K562 (cell line): ENCODE results near the gene PRMT7. TPM values are rescaled to one million over a fixed set of nuclear protein-coding genes. Genes with fewer than 3 reads are reported as not detected.
A peak's percentile ranks its signal among the peaks of the same experiment; 100 is the strongest.

ENCODE experiments used
- BCL6 ChIP-seq: fragments of 250-450 bp; sonication (Bioruptor Pico); IDR thresholded peaks from 2 replicates; pipeline ENCODE4 v1.4.0; 2020
- DACH1 ChIP-seq: fragments of 450-650 bp; IDR thresholded peaks from 2 replicates; pipeline ENCODE4 v1.6.1; 2018; ENCODE audit not compliant: partially characterized antibody
- FOS ChIP-seq: IDR thresholded peaks from 3 replicates; pipeline ENCODE4 v1.6.1; 2011; ENCODE audit not compliant: insufficient read length; ENCODE audit errors: extremely low read depth
- FOXK2 ChIP-seq, 2 experiments: fragments of 450-650 bp; IDR thresholded peaks in 1 of 2; conservative IDR thresholded peaks in 1 of 2; 2 replicates each; pipeline ENCODE4 v1.6.1; 2016; ENCODE audit warnings: low read depth in 2 of 2, mild to moderate bottlenecking in 1 of 2
- HNRNPUL1 ChIP-seq: fragments of 200-400 bp; formaldehyde crosslinking; IDR thresholded peaks from 2 replicates; pipeline ENCODE4 v1.6.1; 2017; ENCODE audit warnings: low read length
- IRF9 ChIP-seq: fragments of 450-650 bp; IDR thresholded peaks from 2 replicates; pipeline ENCODE4 v1.6.1; 2016; ENCODE audit warnings: missing biosample characterization, missing genetic modification characterization
- JUNB ChIP-seq: fragments of 450-650 bp; formaldehyde crosslinking; conservative IDR thresholded peaks from 2 replicates; pipeline ENCODE4 v1.4.0; 2020; ENCODE audit warnings: mild to moderate bottlenecking
- KDM1A ChIP-seq, 2 experiments: fragments of 450-650 bp; IDR thresholded peaks; 2 replicates each; pipeline ENCODE4 v1.6.1; 2016; ENCODE audit warnings: mild to moderate bottlenecking in 2 of 2
- MECOM ChIP-seq: fragments of 250-450 bp; sonication (Bioruptor Pico); IDR thresholded peaks from 2 replicates; pipeline ENCODE4 v1.8.0; 2022; ENCODE audit warnings: inconsistent platforms
- MEF2A ChIP-seq: IDR thresholded peaks from 2 replicates; pipeline ENCODE4 v1.6.1; 2011; ENCODE audit warnings: low read depth, mild to moderate bottlenecking, low read length, moderate library complexity; ENCODE audit not compliant: control insufficient read depth
- MLX ChIP-seq, 2 experiments: fragments of 450-650 bp in 1 of 2; sonication (generic) in 1 of 2; formaldehyde crosslinking; conservative IDR thresholded peaks; 2 replicates each; pipeline versions ENCODE4 v1.4.0 to v1.8.1; 2020 to 2022; ENCODE audit warnings: mild to moderate bottlenecking in 1 of 2, missing genetic modification reagents in 1 of 2
- NCOA4 ChIP-seq: fragments of 450-650 bp; IDR thresholded peaks from 2 replicates; pipeline ENCODE4 v1.6.1; 2018; ENCODE audit warnings: mild to moderate bottlenecking; ENCODE audit not compliant: partially characterized antibody
- PTRF ChIP-seq: fragments of 450-650 bp; IDR thresholded peaks from 2 replicates; pipeline ENCODE4 v1.6.1; 2016; ENCODE audit warnings: mild to moderate bottlenecking, missing genetic modification characterization, missing compliant biosample characterization
- RFX5 ChIP-seq: IDR thresholded peaks from 2 replicates; pipeline ENCODE4 v1.6.1; 2011; ENCODE audit warnings: low read depth, mild to moderate bottlenecking, improper control_type of control experiment, low read length
- SLC30A9 ChIP-seq: fragments of 250-450 bp; sonication (Bioruptor Pico); IDR thresholded peaks from 2 replicates; pipeline ENCODE4 v1.8.0; 2022; ENCODE audit warnings: mild to moderate bottlenecking, moderate library complexity
- SNRNP70 ChIP-seq: fragments of 200-400 bp; formaldehyde crosslinking; optimal IDR thresholded peaks from 2 replicates; pipeline ENCODE3; 2017; ENCODE audit warnings: low read depth, low read length
- U2AF1 ChIP-seq: fragments of 200-400 bp; formaldehyde crosslinking; optimal IDR thresholded peaks from 2 replicates; pipeline ENCODE3; 2017; ENCODE audit warnings: mild to moderate bottlenecking, low read depth, low read length, moderate library complexity
- ZFP91 ChIP-seq: sonication (generic); formaldehyde crosslinking; IDR thresholded peaks from 2 replicates; pipeline ENCODE4 v1.8.0; 2022; ENCODE audit warnings: mild to moderate bottlenecking, missing genetic modification reagents
- ZNF232 ChIP-seq: sonication (generic); formaldehyde crosslinking; IDR thresholded peaks from 2 replicates; pipeline ENCODE4 v1.8.0; 2022; ENCODE audit warnings: mild to moderate bottlenecking, missing genetic modification reagents
- ZNF57 ChIP-seq: fragments of 450-650 bp; formaldehyde crosslinking; IDR thresholded peaks from 2 replicates; pipeline ENCODE4 v1.4.0; 2020; ENCODE audit warnings: mild to moderate bottlenecking, moderate library complexity
- polyA plus RNA-seq, 8 experiments: library from polyadenylated mRNA; depleted of rRNA in 4 of 8; stranded (reverse) in 5 of 8; unstranded in 3 of 8; fragments of >200 nt; fragmentation: Nextera tagmentation in 2 of 8; fragmentation: Illumina TruSeq in 1 of 8; extraction: Ambion mirVana in 2 of 8; extraction: Trizol in 1 of 8; gene quantifications; 2 replicates each; pipeline versions ENCODE4 v1.2.1 to v1.2.3, GENCODE V29; 2011 to 2014; ENCODE audit warnings: inconsistent platforms in 1 of 8, missing spikeins in 1 of 8
- total RNA-seq, 7 experiments: library from RNA; depleted of rRNA in 6 of 7; stranded (reverse); fragments of >200 nt in 6 of 7; fragmentation: Illumina TruSeq in 2 of 7; extraction: Trizol in 2 of 7; gene quantifications; 2 replicates each; pipeline versions ENCODE4 v1.2.1 to v1.2.3, GENCODE V29; 2011 to 2021; ENCODE audit warnings: low replicate concordance in 1 of 7
- TF ChIP-seq, protein P1 (sequence below): IDR thresholded peaks from 3 replicates; pipeline ENCODE4 v1.6.1; 2011; ENCODE audit warnings: borderline replicate concordance, mild to moderate bottlenecking; ENCODE audit not compliant: insufficient read length, insufficient read depth

The PRMT7 gene
- total and polyA plus RNA-seq, 9 of the 15 experiments (the other 6 are each of a cell fraction or from before 2014, with no cell fraction given) = 6.4 to 88.8 (median 73.1) TPM

DNA sequence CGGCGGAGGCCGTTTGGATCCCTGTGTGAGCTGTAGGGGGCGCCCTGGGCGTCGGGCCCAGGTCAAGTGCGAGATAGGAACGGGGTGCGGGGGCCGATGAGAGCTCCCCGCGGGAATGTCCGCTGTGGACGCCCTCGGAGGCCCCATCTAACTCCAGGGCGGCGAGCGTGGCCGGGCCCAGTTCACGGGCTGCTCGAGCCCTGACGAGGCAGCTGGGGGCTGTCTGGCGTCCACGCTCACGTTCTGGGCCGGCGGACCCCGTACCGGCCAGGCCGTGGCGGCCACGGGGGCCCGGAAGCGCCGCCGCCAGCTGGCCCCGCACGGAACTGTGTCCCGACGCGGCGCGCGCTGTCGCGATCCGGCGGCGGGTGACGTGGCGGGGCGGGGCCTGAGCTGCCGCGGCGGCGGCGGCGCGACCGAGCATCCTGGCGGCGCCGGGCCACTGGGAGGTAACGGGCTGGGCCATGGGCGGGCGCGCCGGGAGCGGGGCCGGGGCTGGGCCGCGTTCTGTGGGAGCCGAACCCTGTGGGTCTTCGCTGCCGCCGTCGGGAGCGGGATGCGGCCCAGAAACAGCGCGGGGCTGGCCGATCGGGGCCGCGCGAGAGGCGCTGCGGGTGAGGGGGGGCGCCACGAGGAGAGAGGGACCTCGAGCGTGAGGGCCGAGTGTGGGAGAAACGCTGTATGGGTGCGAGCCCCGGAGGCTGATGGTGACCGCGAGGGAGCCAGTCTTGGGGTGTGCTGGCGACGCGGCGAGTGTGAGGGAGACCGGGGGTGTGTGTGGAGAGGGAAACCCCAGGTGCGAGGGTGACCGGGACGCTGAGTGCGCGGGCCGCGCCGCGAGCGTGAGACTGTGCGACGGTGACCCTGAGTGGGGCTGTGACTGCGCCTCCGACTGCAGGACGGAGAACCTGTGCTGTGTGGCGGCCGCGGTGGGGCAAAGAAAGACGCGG, 46.4 kb upstream of the PRMT7 start, which contains the start of gene SLC7A6 (continued):
- TF ChIP-seq U2AF1 (peak; percentile 43), JUNB (no peak), FOXK2 (conservative IDR thresholded peaks at IDR 0.05 in 1 of 2, IDR thresholded peaks at IDR 0.05 in 1 of 2; ENCODE audit: low read depth in 2 of 2) (no peak), ZNF57 (CRISPR knock-in tag) (no peak), PTRF (tag) (no peak), IRF9 (tag) (no peak), HNRNPUL1 (no peak), ZNF232 (CRISPR knock-in tag) (peak; percentile 71; the same call in 1 of the 2 replicates), KDM1A (IDR thresholded peaks at IDR 0.05) (no peak), RFX5 (no peak), MLX (CRISPR knock-in tag; conservative IDR thresholded peaks at IDR 0.05) (no peak), FOS (no peak), MECOM (CRISPR knock-in tag) (no peak), ZFP91 (CRISPR knock-in tag) (no peak), DACH1 (peak; percentile 50), NCOA4 (no peak), MEF2A (no peak), SNRNP70 (no peak), BCL6 (CRISPR knock-in tag) (no peak), SLC30A9 (CRISPR knock-in tag) (no peak)
- TF ChIP-seq, protein P1, sequence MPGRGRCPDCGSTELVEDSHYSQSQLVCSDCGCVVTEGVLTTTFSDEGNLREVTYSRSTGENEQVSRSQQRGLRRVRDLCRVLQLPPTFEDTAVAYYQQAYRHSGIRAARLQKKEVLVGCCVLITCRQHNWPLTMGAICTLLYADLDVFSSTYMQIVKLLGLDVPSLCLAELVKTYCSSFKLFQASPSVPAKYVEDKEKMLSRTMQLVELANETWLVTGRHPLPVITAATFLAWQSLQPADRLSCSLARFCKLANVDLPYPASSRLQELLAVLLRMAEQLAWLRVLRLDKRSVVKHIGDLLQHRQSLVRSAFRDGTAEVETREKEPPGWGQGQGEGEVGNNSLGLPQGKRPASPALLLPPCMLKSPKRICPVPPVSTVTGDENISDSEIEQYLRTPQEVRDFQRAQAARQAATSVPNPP = no peak
